GM12872 (cell line): ENCODE measurements around the gene PRTN3.

Source experiments
- CTCF ChIP-seq: IDR thresholded peaks from 3 replicates; pipeline ENCODE4 v1.5.1; 2011; ENCODE audit warnings: low read depth, mild to moderate bottlenecking, low read length, moderate library complexity; ENCODE audit not compliant: insufficient read depth

Gene PRTN3

GRCh38 chr19:805600-806550, 34.9 kb upstream of the PRTN3 start:
- no peak for TF ChIP-seq CTCF

- no peak for TF ChIP-seq CTCF
These were observed 33.9 kb upstream of the PRTN3 start for GRCh38 chr19:806815-807421.

GRCh38 chr19:807627-808422, 33.0 kb upstream of the PRTN3 start:
- no peak for TF ChIP-seq CTCF

DNA sequence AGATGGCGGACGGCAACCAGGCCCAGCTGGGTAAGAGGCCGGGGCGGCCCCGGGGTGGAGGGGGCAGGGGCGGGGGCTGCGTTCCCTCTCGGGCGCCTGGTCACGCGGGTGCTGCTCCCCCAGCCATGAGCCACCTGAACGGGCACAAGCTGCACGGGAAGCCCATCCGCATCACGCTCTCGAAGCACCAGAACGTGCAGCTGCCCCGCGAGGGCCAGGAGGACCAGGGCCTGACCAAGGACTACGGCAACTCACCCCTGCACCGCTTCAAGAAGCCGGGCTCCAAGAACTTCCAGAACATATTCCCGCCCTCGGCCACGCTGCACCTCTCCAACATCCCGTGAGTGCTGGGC, 32.4 kb upstream of the PRTN3 start:
- TF ChIP-seq CTCF: no peak

GRCh38 chr19:810077-810855, 30.5 kb upstream of the PRTN3 start:
- TF ChIP-seq CTCF: no peak

DNA sequence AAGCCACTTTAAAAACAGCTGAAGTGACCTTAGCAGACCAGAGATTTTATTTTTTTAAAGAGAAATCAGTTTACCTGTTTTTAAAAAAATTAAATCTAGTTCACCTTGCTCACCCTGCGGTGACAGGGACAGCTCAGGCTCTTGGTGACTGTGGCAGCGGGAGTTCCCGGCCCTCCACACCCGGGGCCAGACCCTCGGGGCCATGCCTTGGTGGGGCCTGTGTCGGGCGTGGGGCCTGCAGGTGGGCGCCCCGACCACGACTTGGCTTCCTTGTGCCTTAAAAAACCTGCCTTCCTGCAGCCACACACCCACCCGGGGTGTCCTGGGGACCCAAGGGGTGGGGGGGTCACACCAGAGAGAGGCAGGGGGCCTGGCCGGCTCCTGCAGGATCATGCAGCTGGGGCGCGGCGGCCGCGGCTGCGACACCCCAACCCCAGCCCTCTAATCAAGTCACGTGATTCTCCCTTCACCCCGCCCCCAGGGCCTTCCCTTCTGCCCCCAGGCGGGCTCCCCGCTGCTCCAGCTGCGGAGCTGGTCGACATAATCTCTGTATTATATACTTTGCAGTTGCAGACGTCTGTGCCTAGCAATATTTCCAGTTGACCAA, 29.8 kb upstream of the PRTN3 start:
- TF ChIP-seq CTCF: no peak
